PC-9 (cell line): Measurements from ENCODE around the gene IKZF1. TPM values are rescaled to one million over a fixed set of nuclear protein-coding genes. Genes with fewer than 3 reads are reported as not detected.

Source experiments
- BruUV-seq: library from RNA; stranded (reverse); fragments of 400-500 nt; replicated peaks from 2 replicates; lab custom pipeline; 2021; lab: Mats Ljungman, UMichigan
- CTCF ChIA-PET: fragments of 300-600 bp; sonication (Branson Sonifier 250); formaldehyde crosslinking; loops from one replicate; lab custom pipeline; 2022; ENCODE audit warnings: antibody characterized with exemption; lab: Charles Lee
- POLR2A ChIA-PET: fragments of 300-600 bp; sonication (Branson Sonifier 250); formaldehyde crosslinking; loops from one replicate; lab custom pipeline; 2022; ENCODE audit warnings: antibody characterized with exemption; ENCODE audit not compliant: unreplicated experiment; lab: Charles Lee
- DNase-seq, 2 experiments: peaks; one replicate each; pipeline versions ENCODE4 v3.0.0 to v3.0.0-alpha.2; 2015 to 2022; ENCODE audit warnings: mixed read lengths in 1 of 2
- H2AFZ ChIP-seq: fragments of 200-600 bp; sonication (generic); 2 replicates; pipeline ENCODE4 v1.8.1; 2017; ENCODE audit warnings: antibody characterized with exemption
- H3F3A ChIP-seq: fragments of 200-600 bp; sonication (generic); 2 replicates; pipeline ENCODE4 v1.8.1; 2017; ENCODE audit warnings: antibody characterized with exemption, mild to moderate bottlenecking, low read depth; ENCODE audit not compliant: insufficient read depth
- H3K27ac ChIP-seq: fragments of 200-600 bp; sonication (generic); 2 replicates; pipeline ENCODE4 v1.6.1; 2016; ENCODE audit warnings: mixed run types
- H3K27me3 ChIP-seq: fragments of 200-600 bp; sonication (generic); 2 replicates; pipeline ENCODE4 v1.6.1; 2016; ENCODE audit warnings: low read depth, mixed run types; ENCODE audit not compliant: insufficient read depth
- H3K36me3 ChIP-seq: fragments of 200-600 bp; sonication (generic); 2 replicates; pipeline ENCODE4 v1.6.1; 2016; ENCODE audit warnings: low read depth, mixed run types
- H3K4me1 ChIP-seq: fragments of 200-600 bp; sonication (generic); replicated peaks from 2 replicates; pipeline ENCODE4 v1.6.1; 2016; ENCODE audit warnings: mixed run types; ENCODE audit not compliant: insufficient read depth
- H3K4me2 ChIP-seq: fragments of 200-600 bp; sonication (generic); 2 replicates; pipeline ENCODE4 v1.6.1; 2017; ENCODE audit warnings: mixed run types
- H3K4me3 ChIP-seq: fragments of 200-600 bp; sonication (generic); 2 replicates; pipeline ENCODE4 v1.6.1; 2016; ENCODE audit warnings: mixed run types
- H3K79me2 ChIP-seq: fragments of 200-600 bp; sonication (generic); 2 replicates; pipeline ENCODE4 v1.6.1; 2017; ENCODE audit warnings: low read depth, mixed run types
- H3K9me2 ChIP-seq: fragments of 200-600 bp; sonication (generic); 2 replicates; pipeline ENCODE4 v1.8.1; 2017; ENCODE audit warnings: mild to moderate bottlenecking; ENCODE audit not compliant: insufficient read depth
- H3K9me3 ChIP-seq: fragments of 200-600 bp; sonication (generic); 2 replicates; pipeline ENCODE4 v1.8.1; 2016; ENCODE audit warnings: low read depth; ENCODE audit not compliant: insufficient read depth
- H4K20me1 ChIP-seq: fragments of 200-600 bp; sonication (generic); 2 replicates; pipeline ENCODE4 v1.8.1; 2017; ENCODE audit not compliant: insufficient read depth
- CTCF ChIP-seq: fragments of 200-600 bp; sonication (generic); conservative IDR thresholded peaks from 2 replicates; pipeline ENCODE4 v1.6.1; 2017; ENCODE audit warnings: mixed run types, antibody characterized with exemption, mild to moderate bottlenecking, moderate library complexity
- EZH2 ChIP-seq: fragments of 200-600 bp; sonication (generic); IDR thresholded peaks from 2 replicates; pipeline ENCODE4 v1.8.0; 2017; ENCODE audit warnings: antibody characterized with exemption, low read depth
- intact Hi-C: fragments of 100-400 bp; cut with micrococcal nuclease; formaldehyde crosslinking; loops from one replicate; pipeline ENCODE4 v1.10.0; 2022; ENCODE audit not compliant: unreplicated experiment
- total RNA-seq: library from RNA; stranded (reverse); gene quantifications from 2 replicates; pipeline ENCODE4 v1.2.3, GENCODE V29; 2021

The IKZF1 gene
- total RNA-seq, 1 experiment from 2014 or later: not detected

- Histone ChIP-seq H3K4me3 (no peak overlapping the region), H2AFZ (no peak overlapping the region), H3K4me1 (no peaks in the 10 kb centered on the region), H3K4me2 (no peak overlapping the region), H3K9me3 (peaks cover 10% of the 10 kb centered on the region; the same call in 1 of the 2 replicates), H3F3A (no peaks in the 10 kb centered on the region), H3K36me3 (no peaks in the 10 kb centered on the region), H3K27ac (no peak overlapping the region), H4K20me1 (no peaks in the 10 kb centered on the region), H3K9me2 (no peaks in the 10 kb centered on the region), H3K79me2 (no peaks in the 10 kb centered on the region), H3K27me3 (peaks cover 94% of the 10 kb centered on the region)
- ChIA-PET CTCF (no interaction called here), POLR2A (no interaction called here)
- no peak for TF ChIP-seq EZH2
- TF ChIP-seq CTCF: no peak
- DNase-seq: no peak
- BruUV-seq: no TSS peak
- intact Hi-C loops: no loop called here
Observed at GRCh38 chr7:50366311-50366710, 61.8 kb downstream of the IKZF1 start.

GRCh38 chr7:50367100-50367499 lies 62.6 kb downstream of the IKZF1 start:
- Histone ChIP-seq H3F3A (no peaks in the 10 kb centered on the region), H3K36me3 (no peaks in the 10 kb centered on the region), H3K9me3 (peaks cover 10% of the 10 kb centered on the region; the same call in 1 of the 2 replicates), H4K20me1 (no peaks in the 10 kb centered on the region), H3K4me1 (no peaks in the 10 kb centered on the region), H2AFZ (no peak overlapping the region), H3K79me2 (no peaks in the 10 kb centered on the region), H3K27ac (no peak overlapping the region), H3K4me2 (no peak overlapping the region), H3K9me2 (no peaks in the 10 kb centered on the region), H3K27me3 (peaks cover 94% of the 10 kb centered on the region), H3K4me3 (no peak overlapping the region)
- no peak for DNase-seq
- ChIA-PET CTCF (no interaction called here), POLR2A (no interaction called here)
- intact Hi-C loops: no loop called here
- TF ChIP-seq EZH2 (no peak), CTCF (no peak)
- no TSS peak for BruUV-seq

DNA sequence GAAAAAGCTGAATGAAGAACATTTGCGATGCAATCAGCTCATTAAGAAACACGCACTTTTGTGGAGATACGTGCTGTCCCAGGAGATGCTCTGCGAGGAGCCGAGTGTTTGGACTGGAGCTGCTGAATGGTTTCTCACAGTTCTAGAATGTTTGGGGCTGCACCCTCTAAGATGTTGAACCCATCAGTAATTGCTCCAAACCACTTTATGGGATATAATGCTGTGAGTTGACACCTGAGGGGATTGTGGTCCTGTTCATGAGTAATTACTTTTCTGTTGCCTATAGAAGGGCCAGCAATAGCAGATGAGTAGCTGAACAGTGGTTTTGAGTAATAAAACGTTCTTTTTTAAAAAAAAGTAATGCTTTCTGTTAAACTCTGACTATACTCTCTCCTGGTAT lies 63.1 kb downstream of the IKZF1 start:
- Histone ChIP-seq H3K4me3 (no peak overlapping the region), H3K36me3 (no peaks in the 10 kb centered on the region), H3K4me1 (no peaks in the 10 kb centered on the region), H3K27me3 (peaks cover 94% of the 10 kb centered on the region), H3K27ac (no peak overlapping the region), H3F3A (no peaks in the 10 kb centered on the region), H3K9me3 (peaks cover 10% of the 10 kb centered on the region; the same call in 1 of the 2 replicates), H4K20me1 (no peaks in the 10 kb centered on the region), H3K9me2 (no peaks in the 10 kb centered on the region), H2AFZ (no peak overlapping the region), H3K79me2 (no peaks in the 10 kb centered on the region), H3K4me2 (no peak overlapping the region)
- no peak for TF ChIP-seq CTCF
- TF ChIP-seq EZH2: no peak
- ChIA-PET CTCF (no interaction called here), POLR2A (no interaction called here)
- no peak for DNase-seq
- BruUV-seq: no TSS peak
- intact Hi-C loops: no loop called here
